K562 (cell line): ENCODE data around the gene NDUFV3. TPM values are rescaled to one million over a fixed set of nuclear protein-coding genes. Genes with fewer than 3 reads are reported as not detected.

Source experiments
- CHD1 ChIP-seq: fragments of 200-600 bp; sonication (generic); IDR thresholded peaks from one replicate; pipeline ENCODE4 v1.6.1; 2012; ENCODE audit warnings: mild to moderate bottlenecking, moderate library complexity, low read length, inconsistent platforms
- HDAC1 ChIP-seq, 2 experiments: fragments of 450-650 bp; IDR thresholded peaks; 2 replicates each; pipeline ENCODE4 v1.6.1; 2016 to 2017; ENCODE audit warnings: inconsistent platforms in 1 of 2, mild to moderate bottlenecking in 1 of 2, moderate library complexity in 1 of 2
- MAFG ChIP-seq: fragments of 450-650 bp; conservative IDR thresholded peaks from 2 replicates; pipeline ENCODE4 v1.6.1; 2016; ENCODE audit warnings: missing genetic modification characterization, missing compliant biosample characterization
- POLR2AphosphoS2 ChIP-seq: IDR thresholded peaks from 2 replicates; pipeline ENCODE4 v1.6.1; 2012; ENCODE audit warnings: low read length, improper control_type of control experiment
- TAL1 ChIP-seq: fragments of 450-650 bp; IDR thresholded peaks from 2 replicates; pipeline ENCODE4 v1.6.1; 2016; ENCODE audit warnings: mild to moderate bottlenecking
- ZNF347 ChIP-seq: fragments of 450-650 bp; formaldehyde crosslinking; IDR thresholded peaks from 2 replicates; pipeline ENCODE4 v1.4.0; 2020; ENCODE audit warnings: low read depth, mild to moderate bottlenecking, moderate library complexity
- ZNF507 ChIP-seq: conservative IDR thresholded peaks from 2 replicates; pipeline ENCODE4 v1.6.1; 2017; ENCODE audit warnings: missing genetic modification characterization, missing compliant biosample characterization
- polyA plus RNA-seq, 8 experiments: library from polyadenylated mRNA; depleted of rRNA in 4 of 8; stranded (reverse) in 5 of 8; unstranded in 3 of 8; fragments of >200 nt; fragmentation: Nextera tagmentation in 2 of 8; fragmentation: Illumina TruSeq in 1 of 8; extraction: Ambion mirVana in 2 of 8; extraction: Trizol in 1 of 8; gene quantifications; 2 replicates each; pipeline versions ENCODE4 v1.2.1 to v1.2.3, GENCODE V29; 2011 to 2014; ENCODE audit warnings: inconsistent platforms in 1 of 8, missing spikeins in 1 of 8
- total RNA-seq, 7 experiments: library from RNA; depleted of rRNA in 6 of 7; stranded (reverse); fragments of >200 nt in 6 of 7; fragmentation: Illumina TruSeq in 2 of 7; extraction: Trizol in 2 of 7; gene quantifications; 2 replicates each; pipeline versions ENCODE4 v1.2.1 to v1.2.3, GENCODE V29; 2011 to 2021; ENCODE audit warnings: low replicate concordance in 1 of 7
- TF ChIP-seq, protein P1 (sequence below): IDR thresholded peaks from 3 replicates; pipeline ENCODE4 v1.6.1; 2011; ENCODE audit warnings: borderline replicate concordance, mild to moderate bottlenecking; ENCODE audit not compliant: insufficient read length, insufficient read depth
- TF ChIP-seq, protein P2 (sequence below): fragments of 450-650 bp; formaldehyde crosslinking; IDR thresholded peaks from 2 replicates; pipeline ENCODE4 v1.4.0; 2022; ENCODE audit warnings: missing genetic modification characterization
- TF ChIP-seq, protein P3 (sequence below): fragments of 250-450 bp; sonication (Bioruptor Pico); IDR thresholded peaks from 2 replicates; pipeline ENCODE4 v1.8.0; 2022; ENCODE audit warnings: moderate library complexity, mild to moderate bottlenecking, inconsistent platforms
- TF ChIP-seq, protein P4 (sequence below): fragments of 450-650 bp; IDR thresholded peaks from 2 replicates; pipeline ENCODE4 v1.6.1; 2016; ENCODE audit warnings: mild to moderate bottlenecking, moderate library complexity

The NDUFV3 gene
- total and polyA plus RNA-seq, 9 of the 15 experiments (the other 6 are each of a cell fraction or from before 2014, with no cell fraction given), result 19.1 to 87.8 (median 74.3) TPM

DNA sequence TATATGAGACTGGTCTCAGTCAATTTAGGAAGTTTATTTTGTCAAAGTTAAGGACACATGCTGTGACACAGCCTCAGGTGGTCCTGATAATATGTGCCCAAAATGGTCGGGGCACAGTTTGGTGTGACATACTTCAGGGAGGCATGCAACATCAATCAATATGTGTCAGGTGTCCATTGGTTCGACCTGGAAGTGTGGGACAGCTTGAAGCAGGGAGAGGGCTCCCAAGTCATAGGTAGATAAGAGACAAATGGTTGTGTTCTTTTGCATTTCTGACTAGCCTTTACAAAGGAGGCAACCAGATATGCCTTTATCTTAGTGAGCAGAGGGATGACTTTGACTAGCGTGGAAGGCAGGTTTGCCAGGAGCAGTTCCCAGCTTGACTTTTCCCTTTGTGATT, 36.9 kb downstream of the NDUFV3 start (continued):
- TF ChIP-seq, protein P1, sequence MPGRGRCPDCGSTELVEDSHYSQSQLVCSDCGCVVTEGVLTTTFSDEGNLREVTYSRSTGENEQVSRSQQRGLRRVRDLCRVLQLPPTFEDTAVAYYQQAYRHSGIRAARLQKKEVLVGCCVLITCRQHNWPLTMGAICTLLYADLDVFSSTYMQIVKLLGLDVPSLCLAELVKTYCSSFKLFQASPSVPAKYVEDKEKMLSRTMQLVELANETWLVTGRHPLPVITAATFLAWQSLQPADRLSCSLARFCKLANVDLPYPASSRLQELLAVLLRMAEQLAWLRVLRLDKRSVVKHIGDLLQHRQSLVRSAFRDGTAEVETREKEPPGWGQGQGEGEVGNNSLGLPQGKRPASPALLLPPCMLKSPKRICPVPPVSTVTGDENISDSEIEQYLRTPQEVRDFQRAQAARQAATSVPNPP, result no peak
- TF ChIP-seq CHD1, result no peak
- no peak for TF ChIP-seq ZNF347 (CRISPR knock-in tag)
- TF ChIP-seq ZNF507 (tag), result no peak
- no peak for TF ChIP-seq POLR2AphosphoS2
- TF ChIP-seq, protein P2, sequence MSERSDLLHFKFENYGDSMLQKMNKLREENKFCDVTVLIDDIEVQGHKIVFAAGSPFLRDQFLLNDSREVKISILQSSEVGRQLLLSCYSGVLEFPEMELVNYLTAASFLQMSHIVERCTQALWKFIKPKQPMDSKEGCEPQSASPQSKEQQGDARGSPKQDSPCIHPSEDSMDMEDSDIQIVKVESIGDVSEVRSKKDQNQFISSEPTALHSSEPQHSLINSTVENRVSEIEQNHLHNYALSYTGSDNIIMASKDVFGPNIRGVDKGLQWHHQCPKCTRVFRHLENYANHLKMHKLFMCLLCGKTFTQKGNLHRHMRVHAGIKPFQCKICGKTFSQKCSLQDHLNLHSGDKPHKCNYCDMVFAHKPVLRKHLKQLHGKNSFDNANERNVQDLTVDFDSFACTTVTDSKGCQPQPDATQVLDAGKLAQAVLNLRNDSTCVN (CRISPR knock-in tag), result no peak
- TF ChIP-seq, protein P3, sequence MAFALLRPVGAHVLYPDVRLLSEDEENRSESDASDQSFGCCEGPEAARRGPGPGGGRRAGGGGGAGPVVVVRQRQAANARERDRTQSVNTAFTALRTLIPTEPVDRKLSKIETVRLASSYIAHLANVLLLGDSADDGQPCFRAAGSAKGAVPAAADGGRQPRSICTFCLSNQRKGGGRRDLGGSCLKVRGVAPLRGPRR (CRISPR knock-in tag), result no peak
- TF ChIP-seq, protein P4, sequence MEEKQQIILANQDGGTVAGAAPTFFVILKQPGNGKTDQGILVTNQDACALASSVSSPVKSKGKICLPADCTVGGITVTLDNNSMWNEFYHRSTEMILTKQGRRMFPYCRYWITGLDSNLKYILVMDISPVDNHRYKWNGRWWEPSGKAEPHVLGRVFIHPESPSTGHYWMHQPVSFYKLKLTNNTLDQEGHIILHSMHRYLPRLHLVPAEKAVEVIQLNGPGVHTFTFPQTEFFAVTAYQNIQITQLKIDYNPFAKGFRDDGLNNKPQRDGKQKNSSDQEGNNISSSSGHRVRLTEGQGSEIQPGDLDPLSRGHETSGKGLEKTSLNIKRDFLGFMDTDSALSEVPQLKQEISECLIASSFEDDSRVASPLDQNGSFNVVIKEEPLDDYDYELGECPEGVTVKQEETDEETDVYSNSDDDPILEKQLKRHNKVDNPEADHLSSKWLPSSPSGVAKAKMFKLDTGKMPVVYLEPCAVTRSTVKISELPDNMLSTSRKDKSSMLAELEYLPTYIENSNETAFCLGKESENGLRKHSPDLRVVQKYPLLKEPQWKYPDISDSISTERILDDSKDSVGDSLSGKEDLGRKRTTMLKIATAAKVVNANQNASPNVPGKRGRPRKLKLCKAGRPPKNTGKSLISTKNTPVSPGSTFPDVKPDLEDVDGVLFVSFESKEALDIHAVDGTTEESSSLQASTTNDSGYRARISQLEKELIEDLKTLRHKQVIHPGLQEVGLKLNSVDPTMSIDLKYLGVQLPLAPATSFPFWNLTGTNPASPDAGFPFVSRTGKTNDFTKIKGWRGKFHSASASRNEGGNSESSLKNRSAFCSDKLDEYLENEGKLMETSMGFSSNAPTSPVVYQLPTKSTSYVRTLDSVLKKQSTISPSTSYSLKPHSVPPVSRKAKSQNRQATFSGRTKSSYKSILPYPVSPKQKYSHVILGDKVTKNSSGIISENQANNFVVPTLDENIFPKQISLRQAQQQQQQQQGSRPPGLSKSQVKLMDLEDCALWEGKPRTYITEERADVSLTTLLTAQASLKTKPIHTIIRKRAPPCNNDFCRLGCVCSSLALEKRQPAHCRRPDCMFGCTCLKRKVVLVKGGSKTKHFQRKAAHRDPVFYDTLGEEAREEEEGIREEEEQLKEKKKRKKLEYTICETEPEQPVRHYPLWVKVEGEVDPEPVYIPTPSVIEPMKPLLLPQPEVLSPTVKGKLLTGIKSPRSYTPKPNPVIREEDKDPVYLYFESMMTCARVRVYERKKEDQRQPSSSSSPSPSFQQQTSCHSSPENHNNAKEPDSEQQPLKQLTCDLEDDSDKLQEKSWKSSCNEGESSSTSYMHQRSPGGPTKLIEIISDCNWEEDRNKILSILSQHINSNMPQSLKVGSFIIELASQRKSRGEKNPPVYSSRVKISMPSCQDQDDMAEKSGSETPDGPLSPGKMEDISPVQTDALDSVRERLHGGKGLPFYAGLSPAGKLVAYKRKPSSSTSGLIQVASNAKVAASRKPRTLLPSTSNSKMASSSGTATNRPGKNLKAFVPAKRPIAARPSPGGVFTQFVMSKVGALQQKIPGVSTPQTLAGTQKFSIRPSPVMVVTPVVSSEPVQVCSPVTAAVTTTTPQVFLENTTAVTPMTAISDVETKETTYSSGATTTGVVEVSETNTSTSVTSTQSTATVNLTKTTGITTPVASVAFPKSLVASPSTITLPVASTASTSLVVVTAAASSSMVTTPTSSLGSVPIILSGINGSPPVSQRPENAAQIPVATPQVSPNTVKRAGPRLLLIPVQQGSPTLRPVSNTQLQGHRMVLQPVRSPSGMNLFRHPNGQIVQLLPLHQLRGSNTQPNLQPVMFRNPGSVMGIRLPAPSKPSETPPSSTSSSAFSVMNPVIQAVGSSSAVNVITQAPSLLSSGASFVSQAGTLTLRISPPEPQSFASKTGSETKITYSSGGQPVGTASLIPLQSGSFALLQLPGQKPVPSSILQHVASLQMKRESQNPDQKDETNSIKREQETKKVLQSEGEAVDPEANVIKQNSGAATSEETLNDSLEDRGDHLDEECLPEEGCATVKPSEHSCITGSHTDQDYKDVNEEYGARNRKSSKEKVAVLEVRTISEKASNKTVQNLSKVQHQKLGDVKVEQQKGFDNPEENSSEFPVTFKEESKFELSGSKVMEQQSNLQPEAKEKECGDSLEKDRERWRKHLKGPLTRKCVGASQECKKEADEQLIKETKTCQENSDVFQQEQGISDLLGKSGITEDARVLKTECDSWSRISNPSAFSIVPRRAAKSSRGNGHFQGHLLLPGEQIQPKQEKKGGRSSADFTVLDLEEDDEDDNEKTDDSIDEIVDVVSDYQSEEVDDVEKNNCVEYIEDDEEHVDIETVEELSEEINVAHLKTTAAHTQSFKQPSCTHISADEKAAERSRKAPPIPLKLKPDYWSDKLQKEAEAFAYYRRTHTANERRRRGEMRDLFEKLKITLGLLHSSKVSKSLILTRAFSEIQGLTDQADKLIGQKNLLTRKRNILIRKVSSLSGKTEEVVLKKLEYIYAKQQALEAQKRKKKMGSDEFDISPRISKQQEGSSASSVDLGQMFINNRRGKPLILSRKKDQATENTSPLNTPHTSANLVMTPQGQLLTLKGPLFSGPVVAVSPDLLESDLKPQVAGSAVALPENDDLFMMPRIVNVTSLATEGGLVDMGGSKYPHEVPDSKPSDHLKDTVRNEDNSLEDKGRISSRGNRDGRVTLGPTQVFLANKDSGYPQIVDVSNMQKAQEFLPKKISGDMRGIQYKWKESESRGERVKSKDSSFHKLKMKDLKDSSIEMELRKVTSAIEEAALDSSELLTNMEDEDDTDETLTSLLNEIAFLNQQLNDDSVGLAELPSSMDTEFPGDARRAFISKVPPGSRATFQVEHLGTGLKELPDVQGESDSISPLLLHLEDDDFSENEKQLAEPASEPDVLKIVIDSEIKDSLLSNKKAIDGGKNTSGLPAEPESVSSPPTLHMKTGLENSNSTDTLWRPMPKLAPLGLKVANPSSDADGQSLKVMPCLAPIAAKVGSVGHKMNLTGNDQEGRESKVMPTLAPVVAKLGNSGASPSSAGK, result no peak
- no peak for TF ChIP-seq MAFG
- TF ChIP-seq HDAC1 (IDR thresholded peaks at IDR 0.05), result peak in 1 of 2 experiments; percentile 44; a peak in 2 of 4 replicates
- peak; percentile 86 for TF ChIP-seq TAL1
